HCT116 (cell line): ENCODE results near the gene CABS1. TPM values are rescaled to one million over a fixed set of nuclear protein-coding genes. Genes with fewer than 3 reads are reported as not detected.

Experiments used
- ATAC-seq: fragments of 200-7000 bp; cut with Tn5 transposase; 2 replicates; pipeline ENCODE4 v1.9.1; 2020; ENCODE audit warnings: mild to moderate bottlenecking, moderate library complexity
- BruUV-seq: library from RNA; stranded (reverse); fragments of 400-500 nt; replicated peaks from 2 replicates; lab custom pipeline; 2021; lab: Mats Ljungman, UMichigan
- CTCF ChIA-PET: fragments of 300-600 bp; sonication (Branson Sonifier 250); formaldehyde crosslinking; loops from one replicate; lab custom pipeline; 2021; ENCODE audit warnings: antibody characterized with exemption; lab: Charles Lee
- POLR2A ChIA-PET: fragments of 300-600, 350-600 bp; sonication (Branson Sonifier 250); formaldehyde crosslinking; loops from one replicate; lab custom pipeline; 2021; ENCODE audit warnings: antibody characterized with exemption; lab: Charles Lee
- RAD21 ChIA-PET, 2 experiments: fragments of 300-600 bp; sonication (Branson Sonifier 250); formaldehyde crosslinking; loops; one replicate each; lab custom pipeline; 2023; ENCODE audit warnings: low total read pairs in 2 of 2; ENCODE audit not compliant: uncharacterized antibody in 2 of 2, unreplicated experiment in 2 of 2, low non-redundant PET in 1 of 2; lab: Charles Lee
- DNase-seq: peaks from one replicate; pipeline ENCODE4 v3.0.0-alpha.2; 2010; ENCODE audit warnings: low read depth, low spot score
- H2AFZ ChIP-seq: fragments of 200-600 bp; shearing (Covaris generic), sonication (generic); 2 replicates; pipeline ENCODE4 v1.6.1; 2017; ENCODE audit warnings: low read depth, mixed run types, mixed read lengths, antibody characterized with exemption, low read length; ENCODE audit not compliant: poor library complexity, severe bottlenecking
- H3K27ac ChIP-seq: 2 replicates; pipeline ENCODE4 v1.5.1; 2012; ENCODE audit warnings: low read depth, low read length
- H3K27me3 ChIP-seq: fragments of 200-600 bp; sonication (generic); 2 replicates; pipeline ENCODE4 v1.6.1; 2016; ENCODE audit warnings: mixed run types, low read length, mixed read lengths; ENCODE audit not compliant: insufficient read depth
- H3K36me3 ChIP-seq, 2 experiments: fragments of 200-500 bp in 1 of 2; fragments of 200-600 bp in 1 of 2; sonication (Bioruptor generic) in 1 of 2; sonication (generic) in 1 of 2; 2 replicates each; pipeline versions ENCODE4 v1.5.1 to v1.6.1; 2014 to 2016; ENCODE audit warnings: low read length in 2 of 2, inconsistent platforms in 1 of 2, mixed read lengths in 1 of 2, mixed run types in 1 of 2; ENCODE audit not compliant: insufficient read depth in 2 of 2, control insufficient read depth in 1 of 2
- H3K4me1 ChIP-seq, 2 experiments: fragments of 200-600 bp in 1 of 2; sonication (generic) in 1 of 2; 2 replicates each; pipeline versions ENCODE4 v1.5.1 to v1.6.1; 2012 to 2017; ENCODE audit warnings: low read length in 2 of 2, inconsistent platforms in 1 of 2, mild to moderate bottlenecking in 1 of 2, mixed read lengths in 1 of 2, mixed run types in 1 of 2, moderate library complexity in 1 of 2; ENCODE audit not compliant: insufficient read depth in 2 of 2, control insufficient read depth in 1 of 2
- H3K4me2 ChIP-seq: fragments of 200-600 bp; sonication (generic); 2 replicates; pipeline ENCODE4 v1.6.1; 2017; ENCODE audit warnings: mixed run types, low read length, mixed read lengths
- H3K4me3 ChIP-seq, 2 experiments: fragments of 200-600 bp in 1 of 2; sonication (generic) in 1 of 2; replicated peaks in 1 of 2; 2 replicates each; pipeline ENCODE4 v1.5.1; 2011 to 2016; ENCODE audit warnings: low read length in 2 of 2, control low read depth in 1 of 2, low read depth in 1 of 2, mild to moderate bottlenecking in 1 of 2, mixed read lengths in 1 of 2, mixed run types in 1 of 2
- H3K79me2 ChIP-seq: fragments of 200-600 bp; sonication (generic); 2 replicates; pipeline ENCODE4 v1.6.1; 2017; ENCODE audit warnings: mild to moderate bottlenecking, mixed run types, low read length, moderate library complexity, mixed read lengths; ENCODE audit not compliant: insufficient read depth
- H3K9ac ChIP-seq: fragments of 200-600 bp; sonication (generic); 2 replicates; pipeline ENCODE4 v1.6.1; 2016; ENCODE audit warnings: low read length, mixed read lengths
- H3K9me2 ChIP-seq: fragments of 200-600 bp; sonication (generic), shearing (Covaris generic); 2 replicates; pipeline ENCODE4 v1.6.1; 2017; ENCODE audit warnings: mixed run types, mild to moderate bottlenecking, moderate library complexity; ENCODE audit not compliant: insufficient read depth
- H3K9me3 ChIP-seq, 2 experiments: fragments of 200-500 bp in 1 of 2; fragments of 200-600 bp in 1 of 2; sonication (Bioruptor generic) in 1 of 2; sonication (generic) in 1 of 2; 2 replicates each; pipeline ENCODE4 v1.6.1; 2014 to 2017; ENCODE audit warnings: low read length in 2 of 2, mixed read lengths in 2 of 2, inconsistent platforms in 1 of 2, low read depth in 1 of 2, mild to moderate bottlenecking in 1 of 2, mixed run types in 1 of 2, moderate library complexity in 1 of 2; ENCODE audit not compliant: control insufficient read depth in 1 of 2, insufficient read depth in 1 of 2
- H4K20me1 ChIP-seq: fragments of 200-600 bp; sonication (generic), shearing (Covaris generic); 2 replicates; pipeline ENCODE4 v1.6.1; 2017; ENCODE audit warnings: mixed run types, mild to moderate bottlenecking, moderate library complexity; ENCODE audit not compliant: insufficient read depth
- CEBPB ChIP-seq: IDR thresholded peaks from 2 replicates; pipeline ENCODE4 v1.6.1; 2012; ENCODE audit warnings: low read depth
- ELF1 ChIP-seq: IDR thresholded peaks from 2 replicates; pipeline ENCODE4 v1.6.1; 2012; ENCODE audit warnings: low read depth, borderline replicate concordance
- EZH2 ChIP-seq: fragments of 200-600 bp; sonication (generic); IDR thresholded peaks from 2 replicates; pipeline ENCODE4 v1.6.1; 2017; ENCODE audit warnings: antibody characterized with exemption, mixed run types
- EZH2phosphoT487 ChIP-seq: fragments of 200-600 bp; IDR thresholded peaks from 2 replicates; pipeline ENCODE4 v1.6.1; 2018; ENCODE audit warnings: antibody characterized with exemption, borderline replicate concordance
- FOSL1 ChIP-seq: IDR thresholded peaks from 2 replicates; pipeline ENCODE4 v1.6.1; 2012; ENCODE audit warnings: low read depth
- JUND ChIP-seq: IDR thresholded peaks from 2 replicates; pipeline ENCODE4 v1.6.1; 2012
- MAX ChIP-seq: IDR thresholded peaks from 2 replicates; pipeline ENCODE4 v1.6.1; 2012
- POLR2A ChIP-seq: IDR thresholded peaks from 2 replicates; pipeline ENCODE4 v1.7.0; 2011; ENCODE audit warnings: borderline replicate concordance; ENCODE audit not compliant: insufficient read depth, insufficient read length; ENCODE audit errors: extremely low read depth
- POLR2AphosphoS5 ChIP-seq: IDR thresholded peaks from 2 replicates; pipeline ENCODE4 v1.6.1; 2011; ENCODE audit warnings: mild to moderate bottlenecking, low read depth, low read length, moderate library complexity
- RAD21 ChIP-seq: IDR thresholded peaks from 2 replicates; pipeline ENCODE4 v1.6.1; 2012; ENCODE audit warnings: low read depth, mild to moderate bottlenecking
- REST ChIP-seq: IDR thresholded peaks from 2 replicates; pipeline ENCODE4 v1.6.1; 2012; ENCODE audit warnings: low read depth
- SIN3A ChIP-seq: IDR thresholded peaks from 2 replicates; pipeline ENCODE4 v1.6.1; 2012; ENCODE audit warnings: low read depth
- SP1 ChIP-seq: IDR thresholded peaks from 2 replicates; pipeline ENCODE4 v1.6.1; 2012; ENCODE audit warnings: low read depth
- SRF ChIP-seq: IDR thresholded peaks from 2 replicates; pipeline ENCODE4 v1.6.1; 2012; ENCODE audit warnings: low read depth
- TCF7L2 ChIP-seq: IDR thresholded peaks from 2 replicates; pipeline ENCODE4 v1.7.0; 2011; ENCODE audit warnings: borderline replicate concordance, inconsistent platforms; ENCODE audit not compliant: insufficient read depth, insufficient read length; ENCODE audit errors: extremely low read depth
- YY1 ChIP-seq: IDR thresholded peaks from 2 replicates; pipeline ENCODE4 v1.6.1; 2011; ENCODE audit warnings: low read length, low read depth, moderate library complexity, mild to moderate bottlenecking; ENCODE audit not compliant: insufficient replicate concordance; ENCODE audit errors: extremely low read depth
- ZFX ChIP-seq: fragments of 450-650 bp; IDR thresholded peaks from 2 replicates; pipeline ENCODE4 v1.6.1; 2017
- ZNF274 ChIP-seq: fragments of 200-500 bp; sonication (Bioruptor generic); IDR thresholded peaks from 2 replicates; pipeline ENCODE4 v1.6.1; 2014; ENCODE audit warnings: mild to moderate bottlenecking, low read depth, low read length, inconsistent platforms
- intact Hi-C: fragments of 100-400 bp; cut with micrococcal nuclease; formaldehyde crosslinking; loops from 2 replicates; pipeline ENCODE4 v1.10.0; 2022
- total RNA-seq: library from RNA; stranded (reverse); gene quantifications from one replicate; pipeline ENCODE4 v1.2.1, GENCODE V29; 2021; ENCODE audit not compliant: unreplicated experiment
- TF ChIP-seq, protein P1 (sequence below): IDR thresholded peaks from 2 replicates; pipeline ENCODE4 v1.6.1; 2012

The CABS1 gene
- total RNA-seq, 1 experiment from 2014 or later = not detected

- no peak overlapping the region for H3K4me3 ChIP-seq
- H4K20me1 ChIP-seq = no peaks in the 10 kb centered on the region
- no peaks in the 10 kb centered on the region for H3K9me2 ChIP-seq
- H3K27ac ChIP-seq = no peak overlapping the region
- no peaks in the 10 kb centered on the region for H3K36me3 ChIP-seq
- BruUV-seq = no TSS peak
- DNase-seq (no peak), ATAC-seq (no peak)
- RAD21 ChIA-PET = no interaction called here
- no peaks in the 10 kb centered on the region for H3K4me1 ChIP-seq
- H3K9me3 ChIP-seq = no peaks in the 10 kb centered on the region
- H2AFZ ChIP-seq = no peak overlapping the region
- intact Hi-C loops = no loop called here
- TF ChIP-seq EZH2 (no peak), JUND (no peak), CEBPB (no peak), ZNF274 (no peak), FOSL1 (no peak), POLR2A (no peak), REST (no peak), SP1 (no peak), TCF7L2 (no peak), YY1 (no peak), ZFX (no peak), POLR2AphosphoS5 (no peak), SIN3A (no peak), EZH2phosphoT487 (no peak), MAX (no peak), RAD21 (no peak), ELF1 (no peak), SRF (no peak)
- TF ChIP-seq, protein P1, sequence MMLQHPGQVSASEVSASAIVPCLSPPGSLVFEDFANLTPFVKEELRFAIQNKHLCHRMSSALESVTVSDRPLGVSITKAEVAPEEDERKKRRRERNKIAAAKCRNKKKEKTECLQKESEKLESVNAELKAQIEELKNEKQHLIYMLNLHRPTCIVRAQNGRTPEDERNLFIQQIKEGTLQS = no peak
- CTCF ChIA-PET = no interaction called here
- no peaks in the 10 kb centered on the region for H3K79me2 ChIP-seq
- H3K9ac ChIP-seq = no peak overlapping the region
- H3K27me3 ChIP-seq = no peaks in the 10 kb centered on the region
- POLR2A ChIA-PET = no interaction called here
- no peak overlapping the region for H3K4me2 ChIP-seq
These were observed 37.2 kb upstream of the CABS1 start for GRCh38 chr4:70297576-70297975.
